ENCODE results near the gene ISX. TPM values are rescaled to one million over a fixed set of nuclear protein-coding genes. Genes with fewer than 3 reads are reported as not detected.
A peak's percentile ranks its signal among the peaks of the same experiment; 100 is the strongest.

ISX gene
- total and polyA plus RNA-seq, 10 of the 15 experiments (the other 5 are each of a cell fraction or from before 2014, with no cell fraction given): 0.05 to 0.66 (median 0.25) TPM

DNA sequence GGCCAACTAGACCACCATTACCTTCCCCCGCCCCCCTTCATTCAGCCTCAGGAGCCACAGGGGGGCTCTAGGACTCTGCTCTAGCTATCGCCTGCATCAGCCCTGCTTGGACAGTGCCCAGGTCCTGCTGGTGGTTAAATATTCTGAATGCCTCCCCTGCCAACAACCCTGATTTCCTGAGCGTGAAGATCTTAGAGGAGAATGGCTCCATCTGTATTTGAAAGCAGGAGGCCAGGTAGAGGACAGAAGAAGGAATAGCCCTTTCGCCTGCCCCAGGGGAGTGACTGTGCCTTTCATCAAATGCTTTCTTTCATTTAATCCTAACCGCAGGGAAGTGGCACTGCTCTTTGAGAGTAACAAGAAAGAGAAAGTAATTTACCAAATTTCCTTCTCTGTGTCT, 69.2 kb downstream of the ISX start:
- Histone ChIP-seq H3K4me2 (ENCODE audit: control insufficient read depth, insufficient read depth) (peak overlapping the region; percentile 72), H2AFZ (ENCODE audit: control insufficient read depth, low read depth, low read length) (peak overlapping the region; percentile 73), H3K36me3 (ENCODE audit: control insufficient read depth in 2 of 2, insufficient read depth in 2 of 2, low read length in 1 of 2) (no peaks in the 10 kb centered on the region), H3K27me3 (replicated peaks in 1 of 2; ENCODE audit: control insufficient read depth in 2 of 2, insufficient read depth in 2 of 2, low read length in 1 of 2) (no peaks in the 10 kb centered on the region), H3K9me3 (replicated peaks; ENCODE audit: control insufficient read depth, insufficient read depth, low read length) (peaks cover 6% of the 10 kb centered on the region), H3K4me1 (ENCODE audit: control insufficient read depth, insufficient read depth, low read length) (peaks cover 61% of the 10 kb centered on the region), H3K4me3 (peak overlapping the region; percentile 16; the same call in 1 of the 2 replicates), H3K79me2 (ENCODE audit: control insufficient read depth, insufficient read depth, low read length) (no peaks in the 10 kb centered on the region), H4K20me1 (ENCODE audit: control insufficient read depth, insufficient read depth) (no peaks in the 10 kb centered on the region), H3K9ac (ENCODE audit: control insufficient read depth, insufficient read depth, low read length) (peak overlapping the region; percentile 42), H3K27ac (ENCODE audit: control insufficient read depth, insufficient read depth) (peak overlapping the region; percentile 79)
- RAD21 ChIA-PET (ENCODE audit: unreplicated experiment): interaction anchor here (1.0 kb wide), 2 partner anchors 14 to 81 kb away, joined by 3 to 4 read pairs; no protein-coding TSS in a partner anchor
- SMC1A ChIA-PET (ENCODE audit: uncharacterized antibody, unreplicated experiment): no interaction called here
- FAIRE-seq: no peak
- WGBS (ENCODE audit: insufficient coverage, insufficient replicate concordance, low lambda C conversion rate, missing lambda C conversion rate): 34% methylated on average over 5 of the region's 5 CpGs
- CTCF ChIA-PET: interaction anchor here (0.7 to 1.3 kb wide), 2 partner anchors 13 to 15 kb away, joined by 3 to 5 read pairs; no protein-coding TSS in a partner anchor
- no TSS peak for BruUV-seq (replicated peaks)
- ATAC-seq: peak; percentile 79
- no peak for DNase-seq (ENCODE audit: low read depth, low spot score)
- intact Hi-C loops (cut with micrococcal nuclease; ENCODE audit: unreplicated experiment) (no loop called here), in situ Hi-C loops (cut with MboI) (no loop called here)
- TF ChIP-seq CHD2 (IDR thresholded peaks at IDR 0.05; ENCODE audit: borderline replicate concordance, low read depth, low read length): no peak
- TF ChIP-seq ZZZ3 (IDR thresholded peaks at IDR 0.05; ENCODE audit: control insufficient read depth, insufficient read length, low read depth): no peak
- no peak for TF ChIP-seq KLF5 (IDR thresholded peaks at IDR 0.05; ENCODE audit: partially characterized antibody)
- no peak for TF ChIP-seq CBX5 (IDR thresholded peaks at IDR 0.05; ENCODE audit: low read depth)
- no peak; a peak in 1 of 3 replicates for TF ChIP-seq EGR1 (IDR thresholded peaks at IDR 0.05; ENCODE audit: borderline replicate concordance in 1 of 2, low read depth in 2 of 2, low read length in 2 of 2)
- TF ChIP-seq JUND (IDR thresholded peaks at IDR 0.05; ENCODE audit: low read depth, low read length): no peak
- no peak for TF ChIP-seq ZNF592 (IDR thresholded peaks at IDR 0.05)
- 0 out of 2 replicates have a peak, but pooled peaks have one; percentile 11 for TF ChIP-seq IKZF1 (conservative IDR thresholded peaks at IDR 0.05)
- peak; percentile 78 for TF ChIP-seq RUNX3 (IDR thresholded peaks at IDR 0.05; ENCODE audit: low read length)
- TF ChIP-seq FOS (IDR thresholded peaks at IDR 0.05; ENCODE audit: borderline replicate concordance, extremely low read depth, insufficient read length): no peak
- TF ChIP-seq MEF2B (IDR thresholded peaks at IDR 0.05; ENCODE audit: partially characterized antibody, poor library complexity, severe bottlenecking): peak; percentile 69
- no peak for TF ChIP-seq ZBTB40 (IDR thresholded peaks at IDR 0.05; ENCODE audit: borderline replicate concordance)
- TF ChIP-seq YBX1 (IDR thresholded peaks at IDR 0.05): no peak
- POLR2A ChIA-PET: no interaction called here

All from GM12878 (cell line).